ENCODE results near the gene SRGAP2B.
"Not testable (repeated sequence)": the region's sequence is repeated elsewhere in the genome, so short reads cannot be mapped to it uniquely, and the experiment has no call there.

Gene SRGAP2B

DNA sequence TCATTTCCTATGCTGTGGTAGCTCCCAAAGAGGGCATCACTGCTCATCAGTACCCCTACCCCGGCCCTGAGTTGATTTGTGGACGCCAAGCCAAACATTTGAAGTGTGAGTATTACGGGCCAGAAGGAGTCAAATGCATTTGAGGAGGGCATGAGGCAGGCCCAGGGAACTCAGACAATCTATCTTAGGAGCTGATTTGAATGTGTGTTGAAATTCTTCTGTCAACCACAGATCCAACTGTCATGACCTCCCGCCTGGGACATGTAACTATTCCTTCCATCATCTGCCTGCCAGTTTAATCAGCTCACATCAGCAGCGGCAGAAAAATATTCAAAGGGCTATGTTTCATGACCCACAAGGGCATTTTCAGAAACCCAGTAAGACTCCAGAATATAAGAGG, 162.1 kb downstream of the SRGAP2B start:
- H3K4me1 ChIP-seq (ENCODE audit: insufficient read depth, low read length); H3K36me3 ChIP-seq (ENCODE audit: insufficient read depth, low read length); H3K9ac ChIP-seq (ENCODE audit: low read depth, low read length): not testable (repeated sequence)

DNA sequence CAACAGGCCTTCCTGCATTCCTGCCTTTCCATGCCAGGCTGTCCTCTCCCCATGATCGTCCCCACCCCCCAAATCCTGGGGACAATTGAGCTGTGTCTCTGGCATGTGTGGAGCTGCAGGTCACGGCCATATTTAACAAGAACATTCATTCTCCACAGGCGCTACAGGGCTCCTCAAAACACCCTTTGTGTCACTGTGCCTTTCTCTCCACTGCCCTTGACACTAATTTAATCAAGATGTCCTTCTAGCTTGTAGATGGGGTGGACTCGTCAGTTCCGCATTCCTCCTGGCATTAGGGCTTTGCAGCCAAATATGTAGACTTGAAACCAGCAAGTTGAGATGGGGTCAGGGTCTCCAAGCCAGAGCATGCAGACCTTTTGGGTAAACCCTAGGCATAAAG, 163.0 kb downstream of the SRGAP2B start:
- H3K4me1 ChIP-seq (ENCODE audit: insufficient read depth, low read length); H3K36me3 ChIP-seq (ENCODE audit: insufficient read depth, low read length); H3K9ac ChIP-seq (ENCODE audit: low read depth, low read length); H3K9me3 ChIP-seq (ENCODE audit: control insufficient read depth, insufficient read depth, low read length): not testable (repeated sequence)

More for the DNA sequence above, 162.1 kb downstream of the SRGAP2B start:
- H3K9me3 ChIP-seq (ENCODE audit: control insufficient read depth, insufficient read depth, low read length), result not testable (repeated sequence)

DNA sequence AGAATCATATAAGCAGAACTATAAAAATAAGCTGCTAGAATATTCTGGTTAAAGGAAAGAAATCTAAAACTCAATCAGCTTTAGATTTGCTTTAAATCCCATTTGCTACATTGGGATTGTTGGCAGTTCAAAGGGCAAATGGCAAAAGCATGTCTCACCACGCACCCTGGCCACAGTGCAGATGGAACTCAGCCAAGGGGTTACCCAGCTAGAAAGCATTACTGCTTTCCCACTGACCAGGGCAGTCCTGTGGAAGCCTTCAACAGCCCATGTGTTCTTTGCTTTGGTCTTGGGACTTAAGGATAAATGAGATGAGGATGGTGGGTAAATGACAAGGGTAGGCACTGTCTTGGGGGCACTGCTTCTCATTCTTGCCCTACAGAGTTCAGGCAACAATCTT, 163.6 kb downstream of the SRGAP2B start:
- H3K4me1 ChIP-seq (ENCODE audit: insufficient read depth, low read length); H3K9me3 ChIP-seq (ENCODE audit: control insufficient read depth, insufficient read depth, low read length); H3K9ac ChIP-seq (ENCODE audit: low read depth, low read length); H3K36me3 ChIP-seq (ENCODE audit: insufficient read depth, low read length): not testable (repeated sequence)

DNA sequence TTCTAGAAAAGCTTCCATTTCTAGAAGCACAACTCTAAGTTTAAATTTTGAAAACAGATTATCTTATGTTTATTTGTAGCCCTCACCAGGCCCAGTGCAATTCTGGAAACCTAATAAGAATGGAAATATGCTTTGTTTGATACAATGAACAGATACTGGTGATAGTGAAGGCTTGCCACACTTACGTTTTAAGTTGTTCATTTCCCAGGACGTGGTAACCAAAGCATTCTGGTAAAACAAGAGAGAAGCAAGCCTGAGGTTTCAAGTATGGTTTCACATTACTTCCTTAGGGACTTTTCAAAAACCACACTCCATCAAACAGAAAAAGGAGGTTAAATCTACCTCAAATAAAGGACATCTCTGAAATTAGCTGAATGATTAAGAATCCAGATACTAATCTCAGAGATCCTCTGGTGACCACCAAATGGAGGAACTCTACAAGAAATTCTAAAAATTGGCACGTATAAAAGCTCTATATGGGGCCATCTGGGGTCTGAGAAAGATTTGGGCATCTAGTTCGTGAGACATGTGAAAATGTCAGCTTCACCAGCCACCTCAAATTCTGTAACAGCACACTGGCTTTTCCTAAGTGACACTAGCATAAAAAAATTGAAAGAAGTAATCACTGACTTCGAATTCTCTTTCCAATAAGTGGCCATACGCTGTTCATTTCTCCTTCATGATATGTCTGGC, 164.9 kb downstream of the SRGAP2B start:
- H3K4me1 ChIP-seq (ENCODE audit: insufficient read depth, low read length); H3K9ac ChIP-seq (ENCODE audit: low read depth, low read length); H3K9me3 ChIP-seq (ENCODE audit: control insufficient read depth, insufficient read depth, low read length); H3K36me3 ChIP-seq (ENCODE audit: insufficient read depth, low read length): not testable (repeated sequence)

DNA sequence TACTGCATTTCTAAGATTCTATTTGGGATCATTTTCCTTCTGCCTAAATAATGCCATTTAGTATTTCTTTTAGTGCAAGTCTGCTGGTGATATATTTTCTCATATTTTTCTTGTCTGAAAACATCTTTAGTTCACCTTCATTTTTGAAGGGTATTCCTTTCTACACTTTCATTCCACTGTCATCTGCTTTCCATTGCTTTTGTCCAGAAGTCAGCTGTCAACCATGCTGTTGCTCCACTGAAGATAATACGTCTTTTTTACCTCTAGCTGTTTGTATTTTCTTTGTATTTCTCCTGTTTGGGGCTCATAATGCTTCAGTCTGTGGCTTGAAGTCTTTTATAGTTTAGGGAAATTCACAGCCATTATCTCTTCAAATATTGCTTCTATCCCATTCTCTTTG, 167.8 kb downstream of the SRGAP2B start:
- not testable (repeated sequence) for H3K4me1 ChIP-seq (ENCODE audit: insufficient read depth, low read length); H3K9ac ChIP-seq (ENCODE audit: low read depth, low read length); H3K9me3 ChIP-seq (ENCODE audit: control insufficient read depth, insufficient read depth, low read length); H3K36me3 ChIP-seq (ENCODE audit: insufficient read depth, low read length)

DNA sequence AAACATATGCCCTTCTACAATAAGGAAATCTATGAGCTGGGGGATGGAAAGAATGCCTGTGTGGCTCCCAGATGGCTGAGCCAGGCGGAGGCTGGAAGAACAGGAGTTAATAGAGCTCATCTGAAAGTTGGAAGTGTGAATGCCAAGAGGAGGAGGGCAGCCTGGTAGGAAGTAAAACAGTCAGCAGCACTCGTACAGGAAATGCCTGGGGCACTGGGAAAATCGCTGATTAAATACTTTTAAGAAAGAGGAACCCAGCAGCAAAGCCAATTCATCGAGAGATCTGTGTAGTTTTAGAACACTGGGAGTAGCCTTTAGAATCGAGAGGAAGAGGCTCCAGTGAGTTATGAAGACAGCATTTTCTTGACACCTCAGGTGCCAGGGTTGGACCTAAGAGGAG, 171.5 kb downstream of the SRGAP2B start:
- not testable (repeated sequence) for H3K9me3 ChIP-seq (ENCODE audit: control insufficient read depth, insufficient read depth, low read length); H3K9ac ChIP-seq (ENCODE audit: low read depth, low read length); H3K36me3 ChIP-seq (ENCODE audit: insufficient read depth, low read length); H3K4me1 ChIP-seq (ENCODE audit: insufficient read depth, low read length)

DNA sequence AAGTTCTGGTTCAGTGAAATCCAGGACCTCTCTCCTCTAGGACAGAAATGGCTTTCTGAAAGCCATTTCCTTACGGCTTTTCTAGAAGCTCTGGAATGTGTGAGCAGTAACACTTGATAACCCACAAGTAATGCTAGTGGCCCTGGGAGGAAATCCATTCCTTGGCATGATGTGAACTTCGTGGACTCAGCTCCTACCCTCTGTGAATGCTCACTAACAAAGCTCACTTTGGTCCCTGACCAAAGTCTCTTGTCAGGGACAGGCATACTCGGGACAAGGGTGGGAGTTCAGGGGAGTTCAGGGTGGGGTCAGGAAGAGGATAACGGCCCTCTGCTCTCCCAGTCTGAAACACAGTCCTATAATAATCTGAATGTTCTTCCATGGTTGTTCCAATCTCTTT, 172.3 kb downstream of the SRGAP2B start:
- H3K4me1 ChIP-seq (ENCODE audit: insufficient read depth, low read length); H3K36me3 ChIP-seq (ENCODE audit: insufficient read depth, low read length); H3K9ac ChIP-seq (ENCODE audit: low read depth, low read length); H3K9me3 ChIP-seq (ENCODE audit: control insufficient read depth, insufficient read depth, low read length): not testable (repeated sequence)

DNA sequence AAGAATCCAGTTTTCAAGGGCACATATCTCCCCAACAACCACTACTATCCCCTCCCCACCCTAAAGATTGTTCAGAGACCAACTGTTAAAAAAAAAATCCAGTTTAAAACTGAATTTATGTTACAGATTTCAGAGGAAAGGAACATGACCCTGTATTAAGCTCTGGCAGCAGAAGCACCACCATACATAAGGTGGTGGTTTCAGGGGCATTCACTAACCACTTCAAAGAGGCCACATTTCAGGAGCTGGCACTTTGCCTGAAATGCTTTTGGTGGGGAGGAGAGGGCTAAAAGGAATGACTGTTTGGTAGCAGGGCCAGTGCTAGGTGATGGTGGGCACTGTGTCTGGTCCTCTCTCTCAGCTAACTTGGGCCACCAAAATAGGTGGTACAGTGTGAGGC, 176.0 kb downstream of the SRGAP2B start:
- H3K36me3 ChIP-seq (ENCODE audit: insufficient read depth, low read length); H3K9ac ChIP-seq (ENCODE audit: low read depth, low read length); H3K9me3 ChIP-seq (ENCODE audit: control insufficient read depth, insufficient read depth, low read length); H3K4me1 ChIP-seq (ENCODE audit: insufficient read depth, low read length): not testable (repeated sequence)

DNA sequence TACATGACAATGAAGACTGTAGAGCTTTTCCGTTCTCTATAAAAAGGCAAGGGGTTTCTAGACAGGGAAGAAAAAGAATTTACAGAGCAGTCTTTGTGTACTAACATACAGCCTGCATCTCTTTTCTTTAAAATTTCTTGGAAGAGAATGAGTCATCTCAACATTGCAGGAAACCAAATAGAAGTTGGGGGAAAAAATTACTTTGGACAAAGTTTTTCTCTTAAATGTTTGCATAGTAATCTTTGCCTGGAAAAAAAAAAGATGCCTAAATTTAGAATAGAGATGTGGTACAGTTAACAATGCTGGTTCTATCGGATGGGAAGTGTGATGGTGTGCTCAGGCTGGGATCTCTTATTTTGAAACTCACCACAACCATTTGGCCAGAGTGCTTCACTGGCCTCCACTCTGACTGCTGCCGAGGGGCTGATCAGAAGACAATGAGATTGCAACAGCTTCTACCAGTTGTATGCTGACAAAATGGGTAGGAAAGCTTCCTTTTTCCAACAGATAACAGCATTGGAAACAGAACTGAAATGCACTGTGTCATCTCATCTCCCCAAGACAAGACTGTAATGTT, 177.0 kb downstream of the SRGAP2B start:
- H3K9me3 ChIP-seq (ENCODE audit: control insufficient read depth, insufficient read depth, low read length); H3K36me3 ChIP-seq (ENCODE audit: insufficient read depth, low read length); H3K4me1 ChIP-seq (ENCODE audit: insufficient read depth, low read length); H3K9ac ChIP-seq (ENCODE audit: low read depth, low read length): not testable (repeated sequence)

DNA sequence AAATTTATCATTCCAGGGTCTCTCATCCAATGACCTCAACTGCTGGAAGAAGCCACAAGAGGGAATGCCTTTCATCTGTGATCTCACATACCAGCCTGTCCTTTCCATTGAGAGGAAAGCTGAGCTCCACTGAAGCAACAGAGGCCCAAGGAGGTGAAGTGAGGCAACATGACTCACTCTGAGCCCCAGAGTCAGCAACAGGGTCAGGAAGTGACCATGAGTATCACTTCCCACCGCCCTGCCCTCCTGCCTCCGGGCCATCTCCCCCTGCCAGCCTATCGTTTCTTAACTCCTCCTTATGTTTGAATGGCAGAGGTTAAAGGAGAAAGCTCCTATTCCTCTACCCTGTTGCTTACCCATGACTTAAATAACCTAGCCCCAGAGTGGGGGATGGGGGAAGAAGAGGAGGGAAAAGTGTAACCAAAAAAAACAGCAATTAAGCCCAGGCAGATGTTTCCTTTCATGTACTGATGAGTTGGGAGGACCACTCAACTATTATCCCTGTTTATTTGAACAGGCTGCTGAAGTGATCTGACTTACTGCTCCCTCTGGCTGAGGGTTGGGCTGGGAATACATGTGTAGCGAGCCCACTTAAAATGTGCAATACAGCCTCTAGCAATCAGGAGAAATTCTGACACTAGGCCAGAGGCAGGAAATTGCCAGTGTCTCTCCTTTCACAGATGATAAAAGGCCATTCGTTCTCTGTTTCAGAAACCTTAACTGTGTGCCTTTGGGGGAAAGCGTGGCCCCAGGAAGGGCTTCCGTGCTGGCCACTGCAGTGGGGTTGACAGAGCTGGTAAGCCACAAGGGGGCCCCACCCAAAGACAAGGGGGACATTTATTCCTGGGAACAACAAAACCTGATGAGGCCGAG, 177.7 kb downstream of the SRGAP2B start:
- H3K9ac ChIP-seq (ENCODE audit: low read depth, low read length); H3K36me3 ChIP-seq (ENCODE audit: insufficient read depth, low read length); H3K4me1 ChIP-seq (ENCODE audit: insufficient read depth, low read length); H3K9me3 ChIP-seq (ENCODE audit: control insufficient read depth, insufficient read depth, low read length): not testable (repeated sequence)

DNA sequence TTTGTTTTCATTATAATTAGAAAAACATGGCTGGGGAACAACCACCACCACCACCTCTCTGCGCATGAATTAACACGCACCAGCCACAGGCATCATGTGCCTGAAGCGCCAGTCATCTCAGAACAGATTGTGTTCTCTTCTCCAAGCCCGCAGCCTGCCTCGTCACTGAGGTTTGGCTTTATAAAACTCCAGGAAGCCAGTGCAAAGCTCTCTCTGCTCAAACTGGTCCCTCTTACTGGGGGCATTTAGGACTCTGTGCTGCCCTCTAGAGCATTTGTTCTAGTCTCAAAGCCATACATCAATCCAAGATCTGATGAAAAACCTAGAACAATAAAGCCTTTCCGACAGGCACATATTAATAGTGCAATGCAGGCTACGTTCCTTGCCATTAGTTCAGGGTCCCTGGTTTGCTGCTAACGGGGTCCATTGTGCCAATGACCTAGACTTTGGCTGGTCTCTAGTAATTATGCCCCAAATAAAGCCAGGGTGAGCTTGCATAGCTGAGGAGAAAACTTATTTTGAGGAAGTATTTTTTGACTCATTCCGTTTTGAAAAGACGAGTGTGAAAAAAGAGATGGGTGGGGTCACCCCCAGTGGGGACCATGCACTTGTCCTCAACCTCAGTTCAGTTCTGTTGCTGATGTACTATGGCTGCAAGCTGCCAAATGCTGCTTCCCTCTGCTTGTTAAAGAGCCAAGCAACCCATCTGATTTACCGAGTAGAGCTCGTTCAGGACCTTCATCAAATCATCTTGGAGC, 181.0 kb downstream of the SRGAP2B start:
- not testable (repeated sequence) for H3K9me3 ChIP-seq (ENCODE audit: control insufficient read depth, insufficient read depth, low read length); H3K4me1 ChIP-seq (ENCODE audit: insufficient read depth, low read length); H3K36me3 ChIP-seq (ENCODE audit: insufficient read depth, low read length); H3K9ac ChIP-seq (ENCODE audit: low read depth, low read length)

DNA sequence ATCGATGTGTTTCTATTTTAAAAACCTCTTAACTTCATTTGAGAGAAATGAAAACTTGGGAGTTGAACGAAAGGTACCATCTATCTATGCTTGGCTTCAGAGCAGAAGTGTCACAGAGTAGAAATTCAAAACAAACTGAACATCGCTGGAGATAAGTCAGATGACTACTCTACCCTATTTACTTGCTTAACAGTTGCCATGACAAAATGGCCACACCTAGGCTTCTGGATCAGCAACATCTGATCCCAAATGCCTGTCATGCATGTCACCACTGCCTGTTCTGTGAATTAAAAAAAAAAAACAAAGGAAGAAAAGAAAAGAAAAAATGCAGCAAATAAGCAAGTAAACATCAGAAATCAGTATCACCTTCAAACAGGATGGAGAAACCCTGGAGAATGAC, 181.7 kb downstream of the SRGAP2B start:
- not testable (repeated sequence) for H3K36me3 ChIP-seq (ENCODE audit: insufficient read depth, low read length); H3K9me3 ChIP-seq (ENCODE audit: control insufficient read depth, insufficient read depth, low read length); H3K9ac ChIP-seq (ENCODE audit: low read depth, low read length); H3K4me1 ChIP-seq (ENCODE audit: insufficient read depth, low read length)

DNA sequence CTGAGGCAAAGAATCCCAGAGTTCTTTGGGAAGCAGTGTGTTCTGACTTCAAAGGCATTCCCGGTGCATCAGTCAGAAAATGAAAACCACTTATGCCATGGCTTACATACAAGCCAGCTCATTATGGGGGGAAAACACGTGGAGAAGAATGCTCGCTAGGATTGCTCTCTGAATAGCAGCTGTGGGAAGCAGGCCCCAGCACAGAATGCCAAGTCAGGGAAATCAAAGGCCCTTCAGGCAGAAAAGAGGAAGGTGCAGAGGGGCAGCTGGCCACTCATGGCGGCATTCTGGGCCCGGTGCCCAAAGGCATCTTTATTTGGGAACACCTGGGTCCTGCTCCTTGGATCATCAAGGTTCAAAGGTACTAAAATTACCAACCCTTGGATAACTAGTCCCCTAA, 184.4 kb downstream of the SRGAP2B start:
- not testable (repeated sequence) for H3K36me3 ChIP-seq (ENCODE audit: insufficient read depth, low read length); H3K9ac ChIP-seq (ENCODE audit: low read depth, low read length); H3K9me3 ChIP-seq (ENCODE audit: control insufficient read depth, insufficient read depth, low read length); H3K4me1 ChIP-seq (ENCODE audit: insufficient read depth, low read length)

DNA sequence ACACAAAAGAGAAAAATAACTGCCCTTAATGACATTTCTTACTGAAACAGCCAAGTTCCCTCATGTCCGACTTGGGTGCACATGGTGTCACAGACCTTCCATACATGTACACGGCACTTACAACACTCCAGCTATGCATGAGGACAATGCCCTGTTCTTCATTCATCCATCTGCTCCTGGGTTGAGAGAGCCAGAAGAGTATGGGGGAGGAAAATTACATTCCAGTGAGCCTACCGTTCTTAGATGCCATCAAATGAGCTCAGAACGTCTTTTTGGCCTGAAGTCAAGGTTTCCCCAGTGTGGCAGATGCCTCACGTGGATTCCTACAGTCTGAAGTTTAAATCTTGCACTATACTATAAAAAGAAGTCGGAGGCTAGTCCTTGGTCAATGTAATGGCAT, 194.3 kb downstream of the SRGAP2B start:
- H3K9ac ChIP-seq (ENCODE audit: low read depth, low read length); H3K36me3 ChIP-seq (ENCODE audit: insufficient read depth, low read length); H3K4me1 ChIP-seq (ENCODE audit: insufficient read depth, low read length); H3K9me3 ChIP-seq (ENCODE audit: control insufficient read depth, insufficient read depth, low read length): not testable (repeated sequence)

Measured in ES-I3 (cell line).